A549 (cell line): ENCODE measurements around the gene TUBB1.

Experiments used
- CEBPB ChIP-seq, 2 experiments: fragments of >200 bp in 1 of 2; sonication (Bioruptor Twin) in 1 of 2; formaldehyde crosslinking in 1 of 2; IDR thresholded peaks; 2 replicates each; pipeline ENCODE4 v1.6.1; 2012 to 2016
- EP300 ChIP-seq, 2 experiments: fragments of >200 bp; sonication (Bioruptor Twin); formaldehyde crosslinking; IDR thresholded peaks; 2 replicates in 1 of 2; 3 replicates in 1 of 2; pipeline ENCODE4 v1.6.1; 2016 to 2017
- HMGXB4 ChIP-seq: fragments of 250-450 bp; sonication (Bioruptor Pico); IDR thresholded peaks from 2 replicates; pipeline ENCODE4 v1.5.0; 2021; ENCODE audit warnings: mild to moderate bottlenecking, moderate library complexity, borderline replicate concordance
- TP53 ChIP-seq: fragments of 250-450 bp; sonication (Bioruptor Pico); IDR thresholded peaks from 2 replicates; pipeline ENCODE4 v1.5.0; 2021; ENCODE audit warnings: mild to moderate bottlenecking, moderate library complexity
- TF ChIP-seq, protein P1 (sequence below): fragments of >200 bp; sonication (Bioruptor Twin); formaldehyde crosslinking; IDR thresholded peaks from 3 replicates; pipeline ENCODE4 v1.5.1; 2016
- TF ChIP-seq, protein P2 (sequence below): fragments of 150-350 bp; IDR thresholded peaks from 2 replicates; pipeline ENCODE4 v1.6.1; 2014; ENCODE audit warnings: low read depth, mild to moderate bottlenecking, low read length

- TF ChIP-seq, protein P1, sequence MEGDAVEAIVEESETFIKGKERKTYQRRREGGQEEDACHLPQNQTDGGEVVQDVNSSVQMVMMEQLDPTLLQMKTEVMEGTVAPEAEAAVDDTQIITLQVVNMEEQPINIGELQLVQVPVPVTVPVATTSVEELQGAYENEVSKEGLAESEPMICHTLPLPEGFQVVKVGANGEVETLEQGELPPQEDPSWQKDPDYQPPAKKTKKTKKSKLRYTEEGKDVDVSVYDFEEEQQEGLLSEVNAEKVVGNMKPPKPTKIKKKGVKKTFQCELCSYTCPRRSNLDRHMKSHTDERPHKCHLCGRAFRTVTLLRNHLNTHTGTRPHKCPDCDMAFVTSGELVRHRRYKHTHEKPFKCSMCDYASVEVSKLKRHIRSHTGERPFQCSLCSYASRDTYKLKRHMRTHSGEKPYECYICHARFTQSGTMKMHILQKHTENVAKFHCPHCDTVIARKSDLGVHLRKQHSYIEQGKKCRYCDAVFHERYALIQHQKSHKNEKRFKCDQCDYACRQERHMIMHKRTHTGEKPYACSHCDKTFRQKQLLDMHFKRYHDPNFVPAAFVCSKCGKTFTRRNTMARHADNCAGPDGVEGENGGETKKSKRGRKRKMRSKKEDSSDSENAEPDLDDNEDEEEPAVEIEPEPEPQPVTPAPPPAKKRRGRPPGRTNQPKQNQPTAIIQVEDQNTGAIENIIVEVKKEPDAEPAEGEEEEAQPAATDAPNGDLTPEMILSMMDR: no peak
- no peak for TF ChIP-seq EP300 (IDR thresholded peaks at IDR 0.05)
- TF ChIP-seq, protein P2, sequence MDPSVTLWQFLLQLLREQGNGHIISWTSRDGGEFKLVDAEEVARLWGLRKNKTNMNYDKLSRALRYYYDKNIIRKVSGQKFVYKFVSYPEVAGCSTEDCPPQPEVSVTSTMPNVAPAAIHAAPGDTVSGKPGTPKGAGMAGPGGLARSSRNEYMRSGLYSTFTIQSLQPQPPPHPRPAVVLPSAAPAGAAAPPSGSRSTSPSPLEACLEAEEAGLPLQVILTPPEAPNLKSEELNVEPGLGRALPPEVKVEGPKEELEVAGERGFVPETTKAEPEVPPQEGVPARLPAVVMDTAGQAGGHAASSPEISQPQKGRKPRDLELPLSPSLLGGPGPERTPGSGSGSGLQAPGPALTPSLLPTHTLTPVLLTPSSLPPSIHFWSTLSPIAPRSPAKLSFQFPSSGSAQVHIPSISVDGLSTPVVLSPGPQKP: no peak
- TF ChIP-seq TP53 (CRISPR knock-in tag): no peak
- no peak for TF ChIP-seq CEBPB (IDR thresholded peaks at IDR 0.05)
- no peak for TF ChIP-seq HMGXB4 (CRISPR knock-in tag)
Observed at GRCh38 chr20:59031564-59032022, 12.4 kb downstream of the TUBB1 start.
